ENCODE measurements around the gene CKM.

GRCh38 chr19:45347570-45348366 is 25.1 kb upstream of the CKM start:
- TF ChIP-seq NFE2L2 (IDR thresholded peaks at IDR 0.05; ENCODE audit: low read depth, low read length) (no peak), CTCF (conservative IDR thresholded peaks at IDR 0.05; ENCODE audit: low read depth, low read length) (no peak), USF2 (IDR thresholded peaks at IDR 0.05; ENCODE audit: low read depth, low read length) (no peak), POLR2A (IDR thresholded peaks at IDR 0.05; ENCODE audit: low read depth, low read length) (no peak), RAD21 (IDR thresholded peaks at IDR 0.05; ENCODE audit: low read length) (no peak), CEBPB (IDR thresholded peaks at IDR 0.05; ENCODE audit: low read depth, low read length) (no peak), CHD1 (IDR thresholded peaks at IDR 0.05; ENCODE audit: low read depth, low read length) (no peak), RFX5 (IDR thresholded peaks at IDR 0.05; ENCODE audit: low read depth, low read length) (no peak), MAZ (IDR thresholded peaks at IDR 0.05; ENCODE audit: borderline replicate concordance, low read depth, low read length) (no peak), FOS (IDR thresholded peaks at IDR 0.05; ENCODE audit: low read depth, low read length) (no peak), SMC3 (IDR thresholded peaks at IDR 0.05; ENCODE audit: low read depth, low read length) (no peak), BHLHE40 (IDR thresholded peaks at IDR 0.05; ENCODE audit: low read depth, low read length) (no peak), MXI1 (IDR thresholded peaks at IDR 0.05; ENCODE audit: borderline replicate concordance, low read depth, low read length) (no peak), RCOR1 (IDR thresholded peaks at IDR 0.05; ENCODE audit: insufficient replicate concordance, low read length) (no peak)

All from IMR-90 (cell line).